Ishikawa (cell line): Measurements from ENCODE around the gene CARD14.

Source experiments
- CEBPB ChIP-seq: IDR thresholded peaks from 2 replicates; pipeline ENCODE4 v1.6.1; 2012
- CREB1 ChIP-seq: IDR thresholded peaks from 2 replicates; pipeline ENCODE4 v1.6.1; 2012; ENCODE audit warnings: low read depth
- EGR1 ChIP-seq: IDR thresholded peaks from 2 replicates; pipeline ENCODE4 v1.6.1; 2012
- EP300 ChIP-seq: IDR thresholded peaks from 2 replicates; pipeline ENCODE4 v1.6.1; 2012; ENCODE audit warnings: borderline replicate concordance
- FOXM1 ChIP-seq: IDR thresholded peaks from 2 replicates; pipeline ENCODE4 v1.6.1; 2012; ENCODE audit warnings: low read depth, borderline replicate concordance
- MAX ChIP-seq: IDR thresholded peaks from 2 replicates; pipeline ENCODE4 v1.6.1; 2012
- NFIC ChIP-seq: IDR thresholded peaks from 2 replicates; pipeline ENCODE4 v1.6.1; 2012
- RAD21 ChIP-seq: IDR thresholded peaks from 2 replicates; pipeline ENCODE4 v1.6.1; 2012; ENCODE audit warnings: low read depth
- REST ChIP-seq: IDR thresholded peaks from 2 replicates; pipeline ENCODE4 v1.6.1; 2012; ENCODE audit warnings: low read depth, mild to moderate bottlenecking
- TAF1 ChIP-seq: IDR thresholded peaks from 2 replicates; pipeline ENCODE4 v1.6.1; 2012; ENCODE audit warnings: low read depth, mild to moderate bottlenecking
- TCF12 ChIP-seq: IDR thresholded peaks from 2 replicates; pipeline ENCODE4 v1.6.1; 2012; ENCODE audit warnings: low read depth
- TEAD4 ChIP-seq: IDR thresholded peaks from 2 replicates; pipeline ENCODE4 v1.6.1; 2012
- USF1 ChIP-seq: IDR thresholded peaks from 2 replicates; pipeline ENCODE4 v1.6.1; 2012
- YY1 ChIP-seq: IDR thresholded peaks from 2 replicates; pipeline ENCODE4 v1.6.1; 2012; ENCODE audit warnings: low read depth
- ZBTB7A ChIP-seq: IDR thresholded peaks from 2 replicates; pipeline ENCODE4 v1.6.1; 2012; ENCODE audit warnings: low read depth

The CARD14 gene

GRCh38 chr17:80256034-80256350 is 86.2 kb downstream of the CARD14 start:
- TF ChIP-seq CREB1: no peak
- TF ChIP-seq EP300: no peak
- TF ChIP-seq MAX: no peak
- no peak for TF ChIP-seq RAD21
- TF ChIP-seq TAF1: no peak
- no peak for TF ChIP-seq YY1
- no peak for TF ChIP-seq REST
- TF ChIP-seq EGR1: no peak
- no peak for TF ChIP-seq USF1
- TF ChIP-seq ZBTB7A: no peak
- no peak for TF ChIP-seq CEBPB
- TF ChIP-seq FOXM1: no peak
- TF ChIP-seq NFIC: no peak
- TF ChIP-seq TCF12: no peak
- no peak for TF ChIP-seq TEAD4

GRCh38 chr17:80257716-80258213 is 87.9 kb downstream of the CARD14 start:
- no peak for TF ChIP-seq FOXM1
- no peak for TF ChIP-seq REST
- TF ChIP-seq TEAD4: no peak
- no peak for TF ChIP-seq USF1
- no peak for TF ChIP-seq MAX
- TF ChIP-seq ZBTB7A: no peak
- TF ChIP-seq YY1: no peak
- TF ChIP-seq NFIC: no peak
- no peak for TF ChIP-seq TAF1
- no peak for TF ChIP-seq EP300
- no peak for TF ChIP-seq CREB1
- no peak for TF ChIP-seq TCF12
- TF ChIP-seq CEBPB: no peak
- TF ChIP-seq RAD21: no peak
- TF ChIP-seq EGR1: no peak
